GM12874 (cell line): ENCODE measurements around the gene GMPR2.

ENCODE experiments used
- TF ChIP-seq, protein P1 (sequence below): IDR thresholded peaks from 2 replicates; pipeline ENCODE4 v1.5.1; 2011; ENCODE audit warnings: low read depth, mild to moderate bottlenecking, control low read depth, low read length, moderate library complexity; ENCODE audit not compliant: insufficient read depth

The GMPR2 gene

DNA sequence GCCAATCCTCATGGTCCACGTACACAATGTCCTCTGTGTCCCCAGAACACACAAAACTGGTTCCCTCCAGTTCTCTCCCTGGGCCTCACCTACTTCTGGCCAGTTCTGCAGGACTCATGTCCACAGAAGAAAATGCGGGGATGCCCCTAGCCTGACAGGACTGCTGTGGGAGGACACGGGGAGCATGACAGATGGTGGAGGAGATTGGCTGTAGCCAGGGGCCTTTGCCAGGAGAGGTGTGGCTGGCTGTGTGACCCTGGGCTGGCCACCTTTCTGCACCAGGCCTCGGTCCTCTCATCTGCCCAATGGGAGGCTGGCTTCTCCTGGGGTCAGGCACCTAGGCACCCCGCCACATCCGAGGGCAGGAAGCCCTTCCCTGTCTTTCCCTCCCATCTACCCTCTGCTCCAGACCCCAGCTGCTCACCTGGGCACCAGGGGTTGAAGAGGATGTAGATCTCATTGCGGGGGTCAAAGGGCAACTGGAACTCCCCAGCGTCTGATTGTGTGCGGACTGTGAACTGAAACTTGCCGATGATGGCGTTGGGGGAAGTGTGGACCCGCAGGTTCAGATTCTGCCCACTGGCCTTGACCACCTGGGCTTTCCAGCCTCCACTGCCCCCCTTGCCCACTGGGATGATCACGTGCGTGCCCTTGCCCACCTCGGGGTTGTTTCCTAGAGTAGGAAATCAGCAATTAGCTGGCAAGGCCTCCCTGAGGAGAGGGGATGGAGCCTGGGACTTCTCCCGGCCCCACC, 27.5 kb downstream of the GMPR2 start:
- TF ChIP-seq, protein P1, sequence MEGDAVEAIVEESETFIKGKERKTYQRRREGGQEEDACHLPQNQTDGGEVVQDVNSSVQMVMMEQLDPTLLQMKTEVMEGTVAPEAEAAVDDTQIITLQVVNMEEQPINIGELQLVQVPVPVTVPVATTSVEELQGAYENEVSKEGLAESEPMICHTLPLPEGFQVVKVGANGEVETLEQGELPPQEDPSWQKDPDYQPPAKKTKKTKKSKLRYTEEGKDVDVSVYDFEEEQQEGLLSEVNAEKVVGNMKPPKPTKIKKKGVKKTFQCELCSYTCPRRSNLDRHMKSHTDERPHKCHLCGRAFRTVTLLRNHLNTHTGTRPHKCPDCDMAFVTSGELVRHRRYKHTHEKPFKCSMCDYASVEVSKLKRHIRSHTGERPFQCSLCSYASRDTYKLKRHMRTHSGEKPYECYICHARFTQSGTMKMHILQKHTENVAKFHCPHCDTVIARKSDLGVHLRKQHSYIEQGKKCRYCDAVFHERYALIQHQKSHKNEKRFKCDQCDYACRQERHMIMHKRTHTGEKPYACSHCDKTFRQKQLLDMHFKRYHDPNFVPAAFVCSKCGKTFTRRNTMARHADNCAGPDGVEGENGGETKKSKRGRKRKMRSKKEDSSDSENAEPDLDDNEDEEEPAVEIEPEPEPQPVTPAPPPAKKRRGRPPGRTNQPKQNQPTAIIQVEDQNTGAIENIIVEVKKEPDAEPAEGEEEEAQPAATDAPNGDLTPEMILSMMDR: no peak

DNA sequence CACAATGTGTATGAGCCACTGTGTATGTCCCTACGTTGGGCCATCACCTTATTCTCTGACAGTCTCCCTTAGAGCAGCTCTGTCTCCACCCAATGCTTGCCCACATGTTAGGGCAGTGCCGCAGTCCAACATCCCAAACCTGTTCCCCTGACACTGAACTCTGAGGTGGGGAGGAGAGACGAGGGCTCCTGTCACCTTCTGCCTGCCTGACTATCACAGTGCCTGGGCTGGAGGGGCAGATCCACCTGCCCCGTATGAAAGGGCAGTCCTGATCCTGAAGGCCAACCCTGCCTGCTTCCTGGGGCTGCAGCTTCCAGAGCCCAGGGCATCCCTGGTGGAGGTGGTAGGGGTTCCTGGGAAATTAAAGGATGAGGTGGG, 28.0 kb downstream of the GMPR2 start:
- TF ChIP-seq, protein P1: no peak

DNA sequence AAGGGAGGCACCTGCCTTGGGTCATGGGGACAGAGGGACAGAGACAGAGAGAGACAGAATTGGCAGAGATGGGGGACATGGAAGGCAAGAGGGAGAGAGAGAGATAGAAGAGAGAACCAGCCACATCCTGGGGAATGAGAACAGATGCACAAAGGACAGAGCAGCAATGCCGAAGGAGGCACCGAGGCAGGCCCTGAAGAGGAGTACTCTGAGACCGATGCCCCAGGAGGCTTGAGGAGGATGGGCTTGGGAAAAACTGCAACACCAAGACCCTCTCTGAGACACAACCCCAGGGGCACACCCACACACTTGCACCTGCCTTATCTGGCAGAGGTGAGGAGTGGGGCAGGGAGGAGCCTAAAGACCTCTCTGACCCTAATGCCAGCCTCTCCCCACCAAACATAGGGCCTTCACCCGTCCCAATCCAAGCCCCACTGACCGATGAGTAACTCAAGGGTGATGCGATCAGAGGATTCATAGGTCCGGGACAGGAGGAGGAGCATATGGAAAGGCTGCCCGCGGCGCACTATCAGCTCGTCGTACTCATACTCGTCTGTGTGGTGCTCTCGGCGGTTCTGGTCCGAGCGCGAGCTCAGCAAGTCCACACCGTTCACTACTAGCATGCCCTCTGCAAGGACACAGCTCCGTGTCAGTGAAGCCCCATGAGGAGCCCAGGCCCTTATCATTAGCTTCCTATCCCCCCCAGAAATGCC, 28.7 kb downstream of the GMPR2 start:
- TF ChIP-seq, protein P1: no peak

DNA sequence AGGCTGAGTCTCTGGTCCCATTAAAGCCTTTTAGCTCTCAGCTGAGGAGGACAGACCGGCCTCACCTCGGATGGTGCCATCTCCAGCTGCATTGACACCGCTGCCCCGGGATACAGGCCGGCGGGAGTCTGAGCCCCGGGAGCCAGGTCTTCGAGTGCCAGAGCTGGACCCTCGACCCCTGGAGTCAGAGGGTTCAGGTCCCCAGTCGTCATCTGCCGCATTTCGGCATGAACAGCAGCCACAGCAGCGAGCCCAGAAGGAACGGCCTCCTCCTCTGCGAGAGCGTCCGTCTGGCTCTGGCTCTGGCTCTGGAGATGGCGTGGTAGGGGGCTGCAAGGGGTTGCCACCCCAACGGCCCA, 29.2 kb downstream of the GMPR2 start:
- TF ChIP-seq, protein P1: no peak

DNA sequence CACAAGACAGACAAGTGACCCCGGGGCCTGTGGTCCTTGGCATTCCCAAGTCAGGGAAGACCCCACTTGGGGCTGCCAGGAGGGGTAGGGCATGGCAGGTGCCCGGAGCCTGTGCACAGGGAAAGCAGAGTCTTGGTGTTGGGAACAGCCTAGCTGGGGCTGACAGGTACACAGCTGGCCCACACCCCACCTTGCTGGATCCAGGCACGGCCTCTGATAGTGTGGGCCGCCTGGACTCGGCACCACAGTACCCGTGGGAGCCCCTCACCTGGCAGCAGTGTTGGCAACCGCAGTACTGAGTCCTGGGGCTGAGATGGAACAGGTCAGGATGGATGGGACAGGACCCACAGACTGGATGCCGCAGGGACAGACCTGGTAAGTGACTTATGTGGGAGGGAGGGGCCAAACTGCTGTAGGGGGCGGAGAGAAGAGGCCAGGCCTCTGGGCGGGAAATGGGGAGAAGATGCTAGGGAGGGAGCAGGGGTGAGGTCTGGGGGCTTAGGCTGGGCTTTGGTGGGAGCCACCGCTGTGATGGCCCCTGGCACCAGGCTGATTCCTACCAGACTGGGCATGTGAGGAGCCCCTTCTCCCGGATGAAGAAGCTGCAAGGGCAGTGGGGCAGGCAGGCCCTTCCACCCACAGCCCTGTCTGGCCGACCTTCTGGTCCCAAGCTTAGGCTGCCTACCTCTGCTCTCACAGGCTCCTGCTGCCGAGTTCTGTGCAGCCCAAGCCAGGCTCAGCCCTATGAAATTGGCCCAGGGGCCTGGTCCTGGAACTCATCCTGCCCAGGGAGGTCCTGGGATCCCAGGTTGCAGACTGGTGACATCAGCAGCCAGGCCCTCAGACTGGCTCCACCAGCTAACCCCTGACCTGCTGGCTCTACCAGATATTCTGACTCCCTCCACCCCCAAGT, 30.3 kb downstream of the GMPR2 start, which contains the start of gene TGM1:
TGM1 (minus strand) TSS at position 357 of the 913 bp plus-strand sequence. CDS start 825 bp downstream, outside the sequence.
- TF ChIP-seq, protein P1: no peak

DNA sequence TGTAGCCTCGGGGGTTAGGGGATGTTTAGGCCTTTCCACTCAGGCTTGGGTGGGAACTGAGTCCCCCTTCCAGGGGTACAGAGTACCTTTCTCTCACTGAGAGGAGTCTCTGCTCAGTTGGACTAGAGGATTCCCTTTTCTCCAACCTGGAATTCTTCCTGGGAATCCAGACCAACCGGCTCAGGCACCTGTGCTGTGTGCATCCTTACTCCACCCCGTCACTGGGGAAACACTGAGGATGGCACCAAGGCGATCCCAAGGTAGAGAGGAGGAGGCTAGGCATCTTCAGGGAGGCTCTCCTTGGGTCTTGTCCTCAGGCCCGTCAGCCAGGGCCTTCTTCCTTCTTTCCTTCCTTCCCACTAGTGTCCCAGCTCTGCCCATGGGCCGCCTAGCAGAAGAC, 31.1 kb downstream of the GMPR2 start:
- TF ChIP-seq, protein P1: no peak

DNA sequence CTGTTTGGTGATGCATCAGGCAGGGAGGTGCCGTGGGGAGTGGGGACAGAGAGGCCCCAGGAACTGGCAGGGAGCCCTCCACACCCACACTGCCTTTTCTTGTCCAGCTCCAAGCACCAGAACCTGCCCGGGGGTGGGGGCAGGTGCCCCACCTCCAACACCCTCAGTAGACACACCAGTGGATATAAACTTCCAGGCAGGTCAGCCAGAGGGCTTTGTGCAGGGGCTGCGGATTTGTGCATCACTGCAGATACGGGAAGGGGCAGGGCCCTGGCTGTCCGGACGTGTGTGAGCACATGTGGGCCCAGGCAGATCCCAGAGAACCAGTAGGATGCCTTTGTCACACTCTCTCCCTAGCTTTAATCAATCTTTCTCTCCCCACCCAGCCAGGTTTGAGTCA, 31.6 kb downstream of the GMPR2 start:
- TF ChIP-seq, protein P1: no peak
